ENCODE data around the gene MAT2A. TPM values are rescaled to one million over a fixed set of nuclear protein-coding genes. Genes with fewer than 3 reads are reported as not detected.
"Not testable (repeated sequence)": the region's sequence is repeated elsewhere in the genome, so short reads cannot be mapped to it uniquely, and the experiment has no call there.

MAT2A gene
- total RNA-seq, 1 donor from 2014 or later = 292 TPM

DNA sequence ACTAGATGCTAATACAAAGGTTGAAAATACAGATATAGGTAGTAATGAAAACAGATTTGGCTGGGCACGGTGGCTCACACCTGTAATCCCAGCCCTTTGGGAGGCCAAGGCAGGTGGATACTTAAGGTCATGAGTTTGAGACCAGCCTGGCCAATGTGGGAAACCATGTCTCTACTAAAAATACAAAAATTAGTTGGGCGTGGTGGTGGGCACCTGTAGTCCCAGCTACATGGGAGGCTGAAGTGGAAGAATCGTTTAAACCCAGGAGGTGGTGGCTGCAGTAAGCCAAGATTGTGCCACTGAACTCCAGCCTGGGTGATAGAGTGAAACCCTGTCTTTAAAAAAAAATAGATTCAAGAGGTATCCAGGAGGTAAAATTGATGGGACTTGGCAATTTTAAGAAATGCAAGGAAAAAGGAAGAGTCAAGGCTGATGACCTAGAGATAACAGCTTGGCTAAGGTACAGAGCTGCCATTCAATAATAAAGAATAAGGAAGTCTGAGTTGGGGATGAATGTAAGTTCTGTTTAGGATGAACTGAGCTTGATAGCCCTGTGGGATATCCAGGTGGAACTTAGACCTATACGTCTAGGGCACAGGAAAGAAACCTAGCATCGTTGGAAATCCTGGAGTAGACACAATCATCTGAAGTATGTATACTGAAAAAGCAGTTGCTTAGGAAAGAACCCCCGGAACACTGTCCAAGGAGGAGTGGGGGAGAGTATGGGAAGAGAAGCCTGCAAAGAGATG, 9.1 kb downstream of the MAT2A start:
- DNase-seq (ENCODE audit: low read depth) = peak; percentile 23

DNA sequence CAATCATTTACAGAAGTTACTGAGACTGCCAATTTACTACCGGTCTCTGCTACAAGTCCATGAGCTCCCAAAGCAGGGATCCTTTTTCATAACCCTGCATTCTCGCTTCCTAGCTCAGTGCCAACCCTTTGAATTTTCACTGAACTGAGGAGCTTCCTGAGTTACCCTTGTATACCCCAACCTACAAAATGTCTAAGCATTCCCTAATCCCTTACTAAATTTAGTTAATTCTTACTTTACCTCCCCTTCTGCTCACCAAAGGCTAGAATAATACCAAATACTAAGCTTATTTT, 9.6 kb downstream of the MAT2A start:
- DNase-seq (ENCODE audit: low read depth) = peak; percentile 31

DNA sequence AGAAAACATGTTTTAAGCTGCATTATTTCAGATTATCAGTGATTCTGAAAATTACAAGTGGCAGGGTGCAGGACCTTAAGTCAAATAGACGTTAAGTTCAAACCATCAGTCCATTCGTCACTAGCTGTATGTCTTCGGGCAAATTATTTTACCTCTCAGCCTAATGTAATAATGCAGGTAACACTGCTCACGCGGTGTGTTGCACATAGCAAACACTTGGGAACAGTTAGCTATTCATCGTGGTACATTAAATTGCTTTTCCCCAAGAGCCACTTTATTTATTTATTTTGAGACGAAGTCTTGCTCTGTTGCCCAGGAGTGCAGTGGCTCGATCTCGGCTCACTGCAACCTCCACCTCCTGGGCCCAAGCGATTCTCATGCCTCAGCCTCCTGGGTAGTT, 10.1 kb downstream of the MAT2A start:
- no peak for DNase-seq (ENCODE audit: low read depth)

DNA sequence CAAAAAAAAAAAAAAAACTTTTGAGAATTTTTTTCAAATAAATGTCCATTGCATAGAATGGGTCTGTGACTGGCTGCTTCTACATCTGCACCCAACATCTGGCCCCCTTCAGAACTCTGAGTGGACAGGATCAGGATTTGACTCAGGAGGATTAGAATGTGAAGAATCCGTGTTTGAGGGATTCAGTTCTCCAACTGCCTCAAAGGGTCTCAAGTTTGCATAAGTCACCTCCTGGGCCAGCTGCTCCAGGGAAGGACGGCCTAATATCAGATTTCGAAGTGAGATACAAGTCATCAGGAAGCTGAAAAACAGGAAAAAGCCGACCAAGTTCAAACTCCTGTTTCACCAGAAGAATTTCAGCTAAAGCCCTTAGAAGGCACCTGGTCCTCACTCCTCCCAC, 10.9 kb downstream of the MAT2A start:
- DNase-seq (ENCODE audit: low read depth) = no peak

DNA sequence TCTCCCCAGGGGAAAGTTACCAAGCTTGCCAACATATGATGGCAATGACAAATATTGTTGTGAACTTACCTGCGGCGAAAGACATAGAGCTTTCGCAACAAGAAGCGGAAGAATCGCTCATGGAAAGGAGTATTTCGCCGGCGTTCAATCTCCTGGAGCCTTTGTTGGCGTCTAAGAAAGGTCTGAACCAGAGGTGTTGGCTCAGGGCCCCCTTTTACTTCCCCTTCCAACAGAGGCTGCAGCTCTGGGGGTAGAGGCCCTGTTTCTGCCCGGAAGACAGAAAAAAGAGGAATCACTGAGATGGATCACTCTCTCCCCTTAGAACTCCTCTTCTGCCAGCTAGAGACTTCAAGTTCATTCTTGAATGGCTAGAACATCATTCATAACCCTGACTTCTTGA, 11.5 kb downstream of the MAT2A start:
- DNase-seq (ENCODE audit: low read depth) = no peak

DNA sequence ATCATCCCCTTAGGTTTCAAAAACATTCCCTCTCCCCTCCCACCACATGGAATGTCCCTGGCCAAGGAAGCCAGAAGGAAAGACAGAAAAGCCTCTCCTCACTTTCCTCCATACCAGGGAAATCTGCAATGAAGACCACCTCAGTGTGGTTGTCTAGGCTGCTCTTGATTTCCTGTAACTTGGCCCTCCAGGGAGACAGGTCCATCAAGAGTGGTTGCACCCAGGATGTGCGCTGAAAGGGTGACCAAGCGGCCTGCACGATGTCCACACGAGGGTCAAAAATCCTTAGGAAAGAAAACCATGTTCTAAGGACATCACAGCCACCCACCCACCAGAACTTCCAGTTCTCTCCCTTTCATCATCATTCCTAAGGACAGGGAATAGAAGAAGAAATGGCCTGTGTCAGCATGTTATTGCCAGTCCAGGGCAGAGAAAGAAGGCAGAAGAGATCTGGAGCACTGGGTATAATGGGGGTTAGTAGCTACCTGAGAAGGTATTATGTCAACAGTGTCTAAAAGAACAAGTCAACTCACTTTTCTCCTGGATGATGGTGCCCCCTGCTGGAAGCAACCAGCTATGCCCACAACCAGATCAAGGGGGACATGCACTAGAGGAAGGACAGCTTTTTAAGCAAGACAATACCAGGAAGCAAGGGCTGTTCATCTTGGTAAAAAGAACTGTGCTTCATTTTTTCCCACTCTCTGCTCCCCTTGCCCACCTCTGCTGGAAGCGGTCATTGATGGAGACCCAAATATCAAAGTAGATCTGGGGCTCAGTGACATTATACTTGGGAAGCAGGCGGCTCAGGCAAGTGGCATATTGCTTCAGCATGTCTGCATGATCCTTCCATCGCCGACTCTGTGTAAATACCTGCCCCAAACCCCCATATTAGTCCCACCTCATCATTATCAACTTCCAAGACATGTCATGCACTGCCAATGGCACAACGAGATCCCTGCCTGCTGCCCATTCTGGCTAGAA, 13.0 kb downstream of the MAT2A start:
- DNase-seq (ENCODE audit: low read depth) = peak; percentile 77

DNA sequence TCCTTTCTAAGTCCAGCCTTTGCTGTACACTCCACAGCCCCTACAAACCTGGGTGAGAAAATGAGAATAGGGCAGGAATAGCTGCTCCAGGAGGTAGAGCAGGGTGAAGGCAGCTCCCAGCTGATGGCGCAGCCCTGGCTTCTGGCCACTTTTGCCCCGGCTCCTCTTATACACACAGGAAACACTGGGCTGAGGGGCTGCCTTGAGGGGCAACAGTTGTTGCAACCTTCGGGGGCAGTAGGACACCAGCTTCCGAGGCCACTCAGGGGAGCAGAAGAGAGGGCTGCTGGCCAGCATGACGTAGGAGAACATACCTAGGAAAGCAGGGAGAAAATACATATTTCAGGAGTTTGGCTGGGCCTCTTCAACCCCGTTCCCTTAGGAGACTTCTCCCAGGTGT, 14.2 kb downstream of the MAT2A start:
- DNase-seq (ENCODE audit: low read depth) = no peak

DNA sequence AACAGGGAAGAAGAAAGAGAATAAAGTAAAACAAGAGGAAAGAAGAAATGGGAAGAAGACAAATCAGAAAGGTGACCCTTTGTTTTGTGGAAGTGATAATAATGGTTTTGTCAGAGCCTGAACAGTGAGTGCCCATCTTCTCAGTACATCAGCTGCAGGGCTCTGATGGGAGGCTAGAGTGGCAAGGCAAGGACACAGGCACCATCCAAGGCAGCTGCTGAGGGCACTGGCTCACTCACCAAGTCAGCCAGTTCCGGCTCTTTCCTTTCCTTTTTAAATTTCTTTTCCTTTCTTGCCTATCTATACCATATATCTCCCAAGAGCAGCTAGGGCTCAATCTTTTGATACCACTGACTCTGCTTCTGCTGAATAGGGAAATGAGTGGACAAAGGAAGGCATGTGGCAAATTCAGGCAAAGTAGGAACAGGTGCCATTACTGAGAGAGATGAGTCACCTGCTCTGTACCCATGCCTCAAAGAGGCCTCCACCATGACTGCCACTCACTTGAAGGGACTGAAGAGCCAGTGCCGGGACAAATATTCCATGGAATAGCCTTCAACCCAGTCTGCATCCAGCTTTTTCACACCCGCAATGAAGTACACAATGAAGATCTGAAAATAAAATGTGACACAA, 16.1 kb downstream of the MAT2A start:
- no peak for DNase-seq (ENCODE audit: low read depth)

DNA sequence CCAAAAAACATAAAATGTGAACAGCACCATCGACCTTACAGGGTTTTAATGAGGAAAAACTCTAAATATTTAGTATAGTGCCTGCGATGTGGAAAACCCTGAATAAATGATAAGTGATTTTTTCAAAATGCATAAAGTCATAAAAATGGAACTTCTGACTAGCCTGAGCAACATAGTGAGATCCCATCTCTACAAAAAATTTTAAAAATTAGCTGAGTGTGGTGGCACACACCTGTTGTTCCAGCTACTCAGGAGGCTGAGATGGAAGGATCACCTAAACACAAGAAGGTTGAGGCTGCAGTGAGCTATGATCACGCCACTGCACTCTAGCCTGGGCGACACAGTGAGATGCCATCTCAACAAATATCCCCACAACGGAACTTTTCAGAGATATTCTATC, 18.2 kb downstream of the MAT2A start:
- no peak for DNase-seq (ENCODE audit: low read depth)

DNA sequence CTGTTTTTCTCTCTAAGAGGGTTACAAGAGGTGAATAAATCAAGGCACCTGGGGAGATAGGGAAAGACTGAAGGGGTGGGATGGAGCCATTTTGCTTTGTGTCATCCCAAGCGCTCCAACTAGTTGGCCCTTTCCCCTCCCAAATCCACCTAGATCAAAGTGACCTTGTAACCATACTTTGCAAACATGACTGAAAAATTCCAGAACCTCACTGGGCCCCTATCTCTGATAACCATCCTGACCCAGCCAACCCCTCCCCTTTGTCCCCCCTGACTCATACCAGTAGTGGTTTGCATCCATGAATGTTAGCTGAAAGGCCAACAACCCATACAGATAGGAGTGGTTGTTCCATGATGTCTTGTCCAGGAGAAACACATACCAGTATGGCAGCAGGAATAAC, 19.2 kb downstream of the MAT2A start:
- no peak for DNase-seq (ENCODE audit: low read depth)

DNA sequence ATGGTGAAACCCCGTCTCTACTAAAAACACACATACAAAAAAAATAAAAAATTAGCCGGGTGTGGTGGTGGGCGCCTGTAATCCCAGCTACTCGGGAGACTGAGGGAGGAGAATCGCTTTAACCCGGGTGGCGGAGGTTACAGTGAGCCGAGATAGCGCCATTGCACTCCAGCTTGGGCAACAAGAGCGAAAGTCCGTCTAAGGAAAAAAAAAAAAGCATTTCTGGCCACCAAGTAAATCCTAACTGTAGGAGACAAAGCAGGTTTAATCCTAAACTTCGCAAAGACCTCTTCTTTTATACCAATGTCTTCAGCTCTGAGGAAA, 21.4 kb downstream of the MAT2A start:
- DNase-seq (ENCODE audit: low read depth) = not testable (repeated sequence)

DNA sequence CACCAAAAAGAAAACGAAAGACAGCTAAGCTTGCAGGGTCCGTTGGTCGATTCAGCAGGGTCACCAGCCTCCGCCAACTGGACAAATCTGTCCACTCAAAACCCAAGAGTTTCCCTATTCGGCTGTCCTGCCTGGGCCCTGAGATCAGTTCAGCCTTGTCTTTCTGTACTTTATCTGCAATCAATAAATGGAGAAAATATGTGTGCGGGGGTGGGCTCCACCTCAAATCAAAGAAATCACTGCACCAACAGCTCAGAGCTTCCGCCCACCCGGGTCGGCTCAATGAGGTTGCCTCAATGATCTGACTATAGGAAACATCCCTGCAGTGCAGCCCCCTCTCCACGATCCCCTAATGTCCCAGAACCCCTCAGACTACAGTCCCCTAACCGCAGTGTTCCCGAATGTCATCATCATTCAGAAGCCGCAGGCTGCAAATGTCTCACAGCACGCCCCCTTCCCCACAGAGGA, 21.9 kb downstream of the MAT2A start:
- no peak for DNase-seq (ENCODE audit: low read depth)

DNA sequence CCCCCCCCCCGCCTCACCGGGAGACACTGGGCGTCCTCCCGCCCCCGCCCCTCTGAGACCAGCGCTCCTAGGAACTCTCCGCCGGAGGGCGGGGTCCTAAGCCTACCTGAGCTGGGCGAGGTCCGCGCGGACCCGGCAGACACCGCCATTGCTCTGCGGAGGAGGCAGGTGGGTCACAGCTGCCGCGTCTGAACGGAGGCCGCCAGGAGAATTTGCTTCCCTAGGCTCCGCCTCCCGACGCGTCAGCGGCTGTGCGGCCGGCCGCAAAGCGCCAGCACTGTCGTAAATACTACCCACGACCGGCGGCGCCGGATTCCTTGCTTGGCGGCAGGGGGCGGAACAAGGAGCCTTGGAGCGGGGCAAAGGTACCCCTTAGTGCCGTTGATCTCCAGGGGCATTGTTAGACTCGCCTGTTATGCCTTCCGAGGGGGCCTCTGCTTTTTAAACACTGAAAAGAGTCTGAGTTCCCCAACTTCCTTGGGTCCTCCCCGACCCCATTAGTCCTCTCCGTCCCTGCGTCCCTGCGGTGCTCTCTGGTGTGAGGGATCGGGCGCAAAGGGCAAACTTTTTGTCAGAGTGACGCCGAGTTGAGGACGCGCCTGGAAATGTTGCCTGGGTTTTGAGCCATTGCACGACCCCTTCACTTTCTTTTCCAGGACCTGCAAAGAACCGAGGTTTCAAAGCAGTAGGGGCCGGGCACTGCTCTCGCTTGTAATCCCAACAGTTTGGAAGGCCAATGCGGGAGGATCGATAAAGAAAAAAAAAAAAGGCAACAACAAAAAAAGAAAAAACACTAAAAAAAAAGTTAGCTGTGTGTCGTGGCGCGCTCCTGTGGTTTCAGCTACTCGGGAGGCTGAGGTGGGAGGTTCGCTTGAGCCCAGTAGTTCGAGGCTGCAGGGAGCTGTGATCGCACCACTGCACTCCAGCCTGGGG, 22.6 kb downstream of the MAT2A start, which contains the start of gene GGCX:
Gene GGCX (minus strand): TSS at position 214 of the 933 bp plus-strand sequence. CDS start 65 bp downstream, at position 149.
- DNase-seq (ENCODE audit: low read depth) = peak; percentile 85

DNA sequence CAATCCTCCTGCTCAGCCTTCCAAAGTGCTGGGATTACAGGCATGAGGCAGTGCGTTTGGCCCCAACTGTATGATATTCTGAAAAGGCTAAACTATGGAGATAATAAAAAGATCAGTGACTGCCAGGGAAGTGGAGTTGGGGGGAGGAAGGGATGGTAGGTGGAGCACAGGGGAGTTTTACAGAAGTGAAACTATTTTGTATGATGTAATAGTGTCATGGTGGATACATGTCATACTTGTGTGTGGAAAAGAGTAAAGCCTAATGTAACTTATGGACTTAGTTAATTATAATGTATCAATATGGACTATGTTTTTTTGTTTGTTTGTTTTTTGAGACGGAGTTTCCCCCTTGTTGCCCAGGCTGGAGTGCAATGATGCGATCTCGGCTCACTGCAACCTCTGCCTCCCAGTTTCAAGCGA, 25.2 kb downstream of the MAT2A start:
- DNase-seq (ENCODE audit: low read depth) = no peak

DNA sequence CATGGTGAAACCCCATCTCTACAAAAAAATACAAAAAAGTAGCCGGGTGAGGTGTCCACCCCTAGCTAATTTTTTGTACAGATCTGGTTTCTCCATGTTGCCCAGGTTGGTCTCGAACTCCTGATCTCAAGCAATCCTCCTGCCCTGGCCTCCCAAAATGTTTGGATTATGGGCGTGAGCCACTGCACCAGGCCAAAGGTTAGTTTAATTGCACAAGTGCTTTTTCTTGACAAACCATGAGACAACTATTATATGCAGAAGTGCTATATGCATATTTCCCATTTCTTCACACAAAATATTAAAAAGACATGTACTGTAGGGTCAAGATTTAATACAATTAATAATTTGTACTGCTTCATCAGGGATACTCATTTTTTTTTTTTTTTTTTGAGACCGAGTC, 27.3 kb downstream of the MAT2A start:
- DNase-seq (ENCODE audit: low read depth) = no peak

DNA sequence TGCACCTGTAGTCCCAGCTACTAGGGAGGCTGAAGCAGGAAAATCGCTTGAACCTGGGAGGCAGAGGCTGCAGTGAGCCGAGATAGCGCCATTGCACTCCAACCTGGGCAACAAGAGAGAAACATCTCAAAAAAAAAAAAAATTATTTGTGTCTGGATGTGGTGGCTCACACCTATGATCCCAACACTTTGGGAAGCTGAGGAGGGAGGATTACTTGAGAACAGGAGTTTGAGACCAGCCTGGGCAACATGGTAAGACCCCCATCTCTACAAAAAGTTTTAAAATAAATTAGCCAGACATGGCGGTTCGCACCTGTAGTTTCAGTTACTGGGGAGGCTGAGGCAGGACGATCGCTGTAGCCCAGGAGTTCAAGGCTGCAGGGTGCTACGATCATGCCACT, 36.8 kb downstream of the MAT2A start:
- no peak for DNase-seq (ENCODE audit: low read depth)

DNA sequence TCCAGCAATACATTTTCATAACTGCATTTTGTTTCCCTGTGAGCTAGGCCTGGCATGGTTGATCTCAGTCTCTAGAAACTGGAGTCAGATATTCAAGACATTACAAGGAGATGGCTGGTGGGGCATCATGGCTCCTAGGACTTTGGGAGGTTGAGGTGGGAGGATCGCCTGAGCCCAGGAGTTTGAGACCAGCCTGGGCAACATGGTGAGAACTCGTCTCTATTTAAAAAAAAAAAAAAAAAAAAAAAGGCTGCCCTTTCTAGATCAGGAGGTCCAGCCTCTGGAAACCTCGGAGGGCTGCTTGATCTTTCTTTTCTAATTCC, 38.1 kb downstream of the MAT2A start:
- DNase-seq (ENCODE audit: low read depth) = no peak

DNA sequence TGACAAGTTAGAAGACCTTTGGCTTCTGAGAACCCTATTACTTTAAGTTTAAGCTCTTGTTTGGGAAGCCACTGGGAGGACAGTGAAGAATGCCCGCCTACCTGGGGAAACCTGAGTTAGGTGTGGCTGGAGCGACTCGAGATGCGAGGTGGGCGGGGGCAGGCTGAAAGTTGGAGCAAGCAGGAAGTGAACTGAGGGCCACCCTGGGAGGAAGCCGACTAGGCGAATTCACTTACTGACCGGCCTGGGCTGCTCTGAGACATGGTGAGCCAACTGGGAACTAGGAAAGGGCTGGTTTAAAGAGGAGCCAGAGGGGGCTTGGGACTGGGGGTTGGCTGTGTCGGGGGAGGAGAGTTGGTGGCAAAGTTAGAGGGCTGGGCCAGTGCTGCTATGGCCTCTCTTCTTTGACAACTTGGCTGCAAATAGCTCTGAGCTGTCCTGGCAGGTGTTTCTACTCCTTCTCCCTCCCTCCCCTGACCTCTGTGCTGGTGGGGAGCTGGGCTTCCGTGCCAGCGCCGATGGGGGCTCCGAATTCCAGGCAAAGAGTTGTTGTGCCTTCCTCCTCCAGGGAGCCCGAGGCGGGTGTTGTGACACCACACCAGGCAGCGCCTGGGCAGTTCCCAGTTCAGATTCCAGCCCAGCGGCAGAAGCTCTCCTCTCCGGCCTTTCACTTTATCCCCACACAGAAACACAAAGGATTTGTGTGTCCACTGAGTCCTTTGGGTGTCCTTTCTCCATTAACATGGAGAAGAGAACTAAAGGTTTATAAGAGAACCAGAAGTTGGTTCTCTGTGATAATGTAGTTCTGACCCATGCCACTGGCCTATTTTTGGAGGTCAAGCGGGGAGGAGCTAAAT, 38.6 kb downstream of the MAT2A start, which contains the start of gene VAMP8:
Gene VAMP8 (plus strand): TSS at position 201 of the 857 bp plus-strand sequence. CDS start 61 bp downstream, at position 262.
- DNase-seq (ENCODE audit: low read depth) = peak; percentile 42

DNA sequence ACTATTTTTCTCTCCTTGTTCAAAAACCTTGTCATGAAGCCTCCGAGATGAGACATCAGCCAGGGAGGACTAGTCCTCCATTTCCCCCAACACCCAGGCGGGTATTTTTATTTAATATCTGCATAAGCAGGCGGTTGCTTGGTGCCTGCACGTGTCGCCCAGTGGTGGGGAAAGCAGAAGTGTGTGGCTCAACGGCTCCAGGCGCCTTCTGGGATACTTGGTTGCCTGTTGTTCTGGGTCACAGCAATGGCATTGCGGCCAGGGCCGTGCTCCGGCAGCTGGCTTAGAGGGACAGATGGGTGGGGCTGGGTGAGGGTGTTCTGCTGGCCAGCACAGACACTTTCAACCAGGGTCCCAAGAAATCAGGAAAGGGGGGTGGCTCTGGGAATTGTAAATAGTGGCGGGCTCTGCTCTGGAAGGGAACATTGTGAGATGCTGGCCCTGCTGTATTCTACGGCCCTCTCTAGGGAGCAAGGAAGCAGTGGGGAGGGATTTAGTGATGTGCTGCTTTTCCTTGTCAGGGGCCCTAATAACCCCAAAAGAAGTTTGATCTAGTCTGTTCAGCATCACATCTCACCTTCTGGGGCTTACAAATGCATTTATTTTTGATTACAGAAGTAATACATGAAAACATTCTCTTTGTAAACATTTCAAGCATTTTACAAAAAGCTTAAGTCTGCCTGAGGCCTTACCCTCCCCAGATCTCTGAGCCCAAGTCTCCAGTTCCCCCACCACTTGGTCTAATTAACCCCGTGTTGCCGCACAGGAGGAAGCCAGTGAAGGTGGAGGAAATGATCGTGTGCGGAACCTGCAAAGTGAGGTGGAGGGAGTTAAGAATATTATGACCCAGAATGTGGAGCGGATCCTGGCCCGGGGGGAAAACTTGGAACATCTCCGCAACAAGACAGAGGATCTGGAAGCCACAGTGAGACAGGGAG, 39.5 kb downstream of the MAT2A start:
- no peak for DNase-seq (ENCODE audit: low read depth)

Data from renal cortical epithelial cell (primary cell).